Stimulated activated CD8-positive, alpha-beta memory T cell treated with anti-CD3 and anti-CD28 coated beads, Interleukin-15, amount 100 ng/mL, for 1 hour (primary cell): ENCODE results near the gene SLC35B4.
"Not testable (repeated sequence)": the region's sequence is repeated elsewhere in the genome, so short reads cannot be mapped to it uniquely, and the experiment has no call there.

Experiments used
- DNase-seq: peaks from one replicate; pipeline ENCODE4 v3.0.0-alpha.2; 2020; ENCODE audit warnings: low read depth

Gene SLC35B4

DNA sequence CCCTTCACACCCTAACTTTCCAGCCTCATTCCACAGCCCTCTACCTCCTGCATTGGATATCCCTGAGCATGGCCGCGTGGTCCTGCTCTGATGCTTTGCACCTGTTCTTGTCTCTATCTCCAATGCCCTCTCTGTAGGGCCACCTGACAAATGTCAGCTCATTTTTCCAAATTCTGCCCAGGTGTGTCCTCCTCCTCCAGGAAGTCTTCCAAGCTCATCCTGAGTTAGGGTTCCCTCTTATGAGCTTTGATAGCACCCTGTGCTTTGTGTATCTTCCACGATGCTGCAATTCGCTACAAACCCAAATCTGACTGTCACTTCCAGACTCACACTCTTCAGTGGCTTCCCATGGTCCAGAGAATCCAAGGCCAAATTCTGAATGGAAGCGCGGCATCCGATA, 14.7 kb upstream of the SLC35B4 start:
- DNase-seq, result no peak

DNA sequence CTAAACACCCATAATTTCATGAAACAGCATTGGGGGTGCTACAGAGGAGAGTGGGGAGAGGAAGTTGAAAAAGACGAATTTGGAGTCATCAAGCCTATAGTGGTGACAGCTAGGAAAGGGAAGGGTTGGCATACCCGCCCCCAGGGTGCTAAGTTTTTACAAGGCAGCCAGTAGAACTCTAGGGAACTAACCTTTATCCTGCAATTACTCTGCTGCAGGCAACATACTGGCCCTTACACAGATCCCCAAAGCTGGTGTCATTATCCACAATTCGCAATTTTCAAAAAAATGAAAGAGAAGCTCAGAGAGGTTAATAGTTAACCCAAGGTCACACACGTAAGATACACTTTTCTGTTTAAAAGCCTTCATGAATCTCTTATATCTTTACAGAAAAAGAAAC, 14.2 kb upstream of the SLC35B4 start:
- no peak for DNase-seq

DNA sequence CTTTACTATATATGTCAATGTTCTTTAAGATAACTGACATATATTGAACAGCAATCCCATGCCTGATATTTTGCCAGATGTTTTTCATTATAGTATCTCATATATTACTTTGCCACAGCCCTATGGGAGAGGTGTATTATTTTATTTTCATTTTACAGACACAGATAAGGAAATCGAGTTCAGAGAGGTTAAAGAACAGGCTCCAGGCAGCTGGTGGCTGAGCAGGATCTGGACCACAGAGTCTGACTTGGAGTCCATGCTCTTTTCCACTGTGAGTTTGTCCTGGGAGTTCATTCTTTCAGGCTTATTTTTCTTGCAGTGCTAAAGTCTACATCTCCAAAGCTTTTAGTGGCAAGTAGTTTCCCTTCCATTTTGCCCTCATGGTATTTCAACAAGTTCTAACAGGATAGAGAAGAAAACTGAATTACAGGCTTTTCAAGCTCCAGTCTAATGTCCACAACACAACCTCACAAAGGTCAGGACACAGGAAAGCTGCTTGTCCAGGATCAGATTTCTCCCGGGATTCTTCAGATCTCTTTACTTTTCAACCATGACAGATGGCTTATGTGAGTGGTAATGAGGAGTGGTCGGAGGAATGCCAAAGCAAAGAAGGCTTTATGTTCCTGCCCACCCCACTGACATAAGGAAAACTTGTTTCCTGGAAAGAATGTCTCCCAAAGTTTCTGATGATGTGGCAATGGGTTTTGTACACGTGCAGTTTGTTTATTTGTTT, 13.1 kb upstream of the SLC35B4 start:
- no peak for DNase-seq

DNA sequence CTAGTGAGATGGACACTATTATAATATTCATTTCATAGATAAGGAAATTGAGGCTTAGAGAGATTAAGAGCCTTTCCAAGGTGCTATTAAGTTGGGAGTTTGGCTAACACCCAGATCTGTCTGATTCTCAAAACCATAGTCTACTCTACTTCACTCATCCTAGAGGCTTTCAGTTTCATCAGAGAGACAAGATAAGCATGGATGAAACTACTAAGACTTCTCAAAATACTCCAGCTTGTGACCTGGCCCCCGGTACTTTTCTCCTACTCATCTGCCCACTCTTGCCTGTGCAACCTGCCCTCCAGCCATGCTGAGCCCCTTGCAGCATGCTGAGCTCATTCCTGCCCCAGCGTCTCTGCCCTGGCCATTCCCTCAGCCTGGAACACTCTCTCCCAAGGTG, 12.2 kb upstream of the SLC35B4 start:
- DNase-seq, result no peak

DNA sequence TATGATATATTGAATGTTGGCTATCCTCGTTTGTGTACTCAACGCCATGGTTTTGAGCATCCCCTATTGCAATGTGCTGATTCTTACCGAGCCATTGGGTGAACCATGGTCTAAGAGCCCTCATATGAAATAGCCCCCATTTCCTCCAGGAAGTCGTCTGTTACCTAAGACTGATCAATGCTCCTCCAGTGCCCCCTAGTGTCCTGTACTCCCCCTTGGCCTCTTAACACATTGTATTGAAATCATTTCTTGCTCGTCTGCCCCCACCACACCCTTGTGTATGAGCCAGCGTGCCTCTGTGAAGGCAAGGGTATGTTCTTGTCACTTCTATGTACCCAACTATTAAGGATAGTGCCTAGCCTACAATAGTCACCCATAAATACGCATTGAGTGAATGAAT, 11.2 kb upstream of the SLC35B4 start:
- DNase-seq, result peak; percentile 29

DNA sequence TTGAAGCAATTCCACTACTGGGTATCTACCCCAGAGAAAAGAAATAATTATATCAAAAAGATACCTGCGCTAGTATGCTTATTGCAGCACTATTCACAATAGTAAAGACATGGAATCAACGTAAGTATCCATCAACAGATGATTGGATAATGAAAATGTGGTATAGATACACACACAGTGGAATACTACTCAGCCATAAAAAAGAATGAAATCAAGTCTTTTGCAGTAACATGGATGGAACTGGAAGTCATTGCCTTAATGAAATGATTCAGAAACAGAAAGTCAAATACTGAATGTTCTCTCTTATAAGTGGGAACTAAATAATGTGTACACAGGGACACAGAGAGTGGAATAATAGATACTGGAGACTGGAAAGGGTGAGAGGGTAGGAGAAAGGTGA, 7.4 kb upstream of the SLC35B4 start:
- DNase-seq, result no peak

DNA sequence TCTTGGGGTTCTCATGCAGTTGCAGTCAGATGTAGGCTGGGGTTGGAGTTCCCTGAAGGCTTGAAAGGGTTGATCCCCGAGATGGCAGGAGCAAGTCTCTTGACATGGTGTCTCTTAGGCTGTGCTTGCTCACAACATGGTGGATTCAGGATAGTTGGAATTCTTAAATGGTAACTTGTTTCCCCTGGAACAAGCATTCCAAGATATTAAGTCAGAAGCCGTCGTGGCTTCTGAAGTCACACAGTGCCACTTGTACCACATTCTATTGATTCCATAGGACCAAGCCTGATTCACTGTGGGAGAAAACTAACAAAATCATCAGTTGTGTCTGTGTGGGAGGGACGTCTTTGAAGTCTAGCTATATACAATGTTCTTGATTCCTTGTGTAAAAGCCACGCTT, 3.5 kb upstream of the SLC35B4 start:
- no peak for DNase-seq

DNA sequence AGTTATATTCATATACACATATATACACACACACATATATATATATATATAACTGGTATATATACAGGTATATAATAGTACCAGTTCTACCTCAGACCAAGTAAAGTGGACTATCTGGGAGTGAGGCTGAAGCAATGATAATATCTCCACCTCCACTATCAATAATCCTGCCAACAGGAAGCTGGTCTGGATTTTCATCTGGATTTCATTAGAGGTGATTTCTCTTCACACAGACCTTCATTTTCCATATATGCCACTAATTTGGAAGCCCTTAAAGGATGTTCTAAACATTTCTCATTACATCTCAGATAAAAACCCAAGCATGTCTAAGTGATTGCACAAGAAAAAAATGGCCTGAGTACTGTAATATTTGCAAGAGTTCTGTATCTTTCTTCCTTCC, 1.7 kb upstream of the SLC35B4 start:
- no peak for DNase-seq

DNA sequence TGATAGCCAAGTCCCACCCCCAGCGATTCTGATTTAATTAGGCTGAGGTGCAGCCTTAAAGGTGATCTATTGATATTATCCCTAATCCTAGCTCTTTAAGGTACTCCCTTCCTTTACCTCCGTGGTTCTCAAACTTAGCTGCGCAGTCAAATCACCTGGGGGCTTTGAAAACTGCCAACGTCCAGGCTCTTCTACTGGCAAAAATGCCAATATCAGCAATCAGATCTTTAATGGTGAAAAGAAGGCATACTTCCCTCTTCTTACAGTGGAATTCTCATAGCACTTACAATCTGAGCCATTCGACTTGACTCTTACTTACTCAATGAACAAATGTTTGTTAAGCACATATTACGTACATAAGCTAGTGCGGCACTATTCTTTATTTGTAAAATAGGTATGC, 704 bp upstream of the SLC35B4 start:
- DNase-seq, result no peak

DNA sequence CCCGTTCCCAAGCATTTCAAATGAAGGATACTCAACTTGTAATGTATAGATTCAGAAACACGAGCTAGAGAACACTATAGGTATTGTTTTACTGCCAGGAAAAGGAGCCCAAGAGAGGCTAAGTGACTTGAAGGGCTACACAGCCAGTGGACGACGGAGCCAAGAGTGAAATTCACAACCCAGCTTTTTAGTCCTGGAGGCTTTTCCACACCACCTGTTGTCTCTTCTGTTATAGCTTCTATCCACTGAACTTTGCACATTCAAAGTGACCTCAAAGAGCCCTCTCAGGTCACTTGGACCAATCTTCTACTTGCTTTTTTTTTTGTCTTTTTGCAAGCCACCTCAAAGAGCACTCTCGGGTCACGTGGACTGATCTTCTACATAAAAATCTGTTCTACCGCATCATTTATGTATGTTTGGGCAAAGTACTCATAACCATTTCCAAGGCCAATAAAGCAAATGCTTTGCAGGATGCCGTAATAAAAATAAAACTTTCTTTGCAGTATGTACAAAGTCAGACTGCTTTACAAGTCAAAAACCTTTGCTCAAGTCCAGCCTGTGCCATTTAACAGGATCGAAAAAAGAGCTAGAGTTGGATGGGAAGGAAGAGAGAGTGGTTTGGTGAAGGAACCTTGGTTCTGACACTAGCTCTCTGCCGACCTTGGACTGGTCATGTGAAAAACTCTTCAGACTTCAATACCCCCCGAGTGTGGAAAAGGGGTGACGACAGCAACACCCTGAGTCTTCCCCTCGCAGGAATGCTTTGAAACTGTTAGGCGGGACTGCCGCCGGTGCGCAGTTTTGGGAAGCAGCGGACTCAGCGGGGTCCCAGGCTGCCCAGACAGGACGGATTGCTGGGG, 821 bp downstream of the SLC35B4 start:
- DNase-seq, result no peak

DNA sequence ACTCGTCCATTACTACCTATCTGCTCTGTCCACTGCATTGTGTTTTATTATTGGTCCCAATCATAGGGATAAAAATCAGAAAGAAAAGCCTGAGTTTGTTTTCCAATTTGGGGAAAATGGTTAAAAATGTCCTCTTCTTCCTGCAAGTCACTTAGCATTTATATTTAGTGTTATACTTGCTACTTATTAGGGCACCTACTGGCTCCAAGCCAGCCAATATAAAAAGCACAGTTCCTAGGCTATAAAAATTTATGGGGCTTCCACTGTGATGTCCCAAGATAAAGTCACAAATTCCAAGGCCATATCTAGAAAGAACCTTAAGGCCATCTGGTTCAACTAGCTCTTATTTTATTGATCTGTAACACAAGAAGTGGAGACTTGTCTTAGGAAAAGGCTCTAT, 3.2 kb downstream of the SLC35B4 start:
- no peak for DNase-seq

DNA sequence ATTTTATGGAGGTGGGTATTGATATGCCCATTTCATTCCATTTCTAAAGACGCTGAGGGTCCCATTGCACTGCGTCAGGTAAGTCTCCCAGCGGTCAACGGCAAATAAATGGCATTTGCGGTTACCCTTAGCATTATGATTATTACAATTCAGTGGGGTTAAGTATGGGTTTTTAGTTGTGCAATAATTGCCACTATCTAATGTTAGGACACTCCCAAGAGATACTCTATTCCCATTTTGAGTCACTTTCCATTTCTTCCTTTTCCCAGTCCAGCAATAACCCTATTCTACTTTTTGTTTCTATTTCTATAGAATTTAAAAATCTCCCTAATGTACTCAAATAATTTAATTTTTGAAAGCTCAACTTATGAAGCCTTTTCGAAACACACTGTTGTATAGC, 4.0 kb downstream of the SLC35B4 start:
- DNase-seq, result no peak

DNA sequence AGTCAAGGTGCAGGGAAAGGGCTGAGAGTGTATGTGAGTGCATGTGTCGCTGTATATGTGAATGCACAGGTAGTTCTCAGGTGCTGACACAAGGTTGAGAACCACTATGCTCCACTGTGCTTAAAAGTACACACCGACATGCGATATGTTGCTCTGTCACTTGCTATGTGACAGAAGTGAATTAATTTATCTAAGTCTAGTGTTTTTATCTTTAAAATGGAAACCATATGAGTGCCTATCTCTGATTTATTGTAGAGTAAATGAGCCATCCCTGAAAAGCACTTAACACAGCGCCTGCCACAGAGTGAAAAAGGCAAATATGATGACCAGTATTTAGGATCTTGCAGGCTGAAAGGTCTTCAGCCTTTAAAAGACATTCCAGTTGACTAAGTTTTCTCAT, 4.9 kb downstream of the SLC35B4 start:
- DNase-seq, result no peak

DNA sequence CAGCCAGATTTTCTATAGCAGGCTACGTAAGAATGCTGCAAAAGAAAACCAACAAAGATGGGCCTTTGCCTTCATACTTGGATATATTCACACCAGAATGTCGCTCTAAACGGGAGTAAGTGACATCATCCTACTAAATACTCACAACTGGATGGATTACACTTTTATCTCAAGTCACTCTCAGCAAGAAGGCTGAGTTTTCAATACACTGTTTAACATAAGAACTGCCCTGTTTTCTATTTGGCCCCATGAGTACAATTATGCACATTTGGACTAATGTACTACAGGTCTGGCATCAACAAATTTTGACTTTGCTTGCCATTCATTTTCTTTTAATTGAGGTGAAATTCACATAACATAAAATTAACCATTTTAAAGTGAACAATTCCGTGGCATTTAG, 8.2 kb downstream of the SLC35B4 start:
- no peak for DNase-seq

DNA sequence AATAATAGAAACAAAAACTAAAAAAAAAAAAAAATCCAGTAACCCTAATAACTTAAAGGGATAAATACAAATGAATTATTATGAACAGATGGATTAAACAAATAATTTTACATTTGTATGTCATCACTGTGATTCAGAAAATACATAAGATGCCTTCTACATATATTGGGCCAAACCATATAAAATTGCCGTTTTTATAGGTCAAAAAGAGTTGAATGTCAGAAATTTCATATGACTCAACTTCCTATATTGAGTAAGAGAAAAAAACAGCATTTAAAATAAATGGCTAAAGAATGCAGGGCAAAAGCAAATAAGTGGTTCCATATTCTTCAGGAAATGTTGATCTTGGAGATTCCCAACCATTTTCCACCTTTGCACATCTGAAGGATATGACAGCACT, 9.4 kb downstream of the SLC35B4 start:
- no peak for DNase-seq

DNA sequence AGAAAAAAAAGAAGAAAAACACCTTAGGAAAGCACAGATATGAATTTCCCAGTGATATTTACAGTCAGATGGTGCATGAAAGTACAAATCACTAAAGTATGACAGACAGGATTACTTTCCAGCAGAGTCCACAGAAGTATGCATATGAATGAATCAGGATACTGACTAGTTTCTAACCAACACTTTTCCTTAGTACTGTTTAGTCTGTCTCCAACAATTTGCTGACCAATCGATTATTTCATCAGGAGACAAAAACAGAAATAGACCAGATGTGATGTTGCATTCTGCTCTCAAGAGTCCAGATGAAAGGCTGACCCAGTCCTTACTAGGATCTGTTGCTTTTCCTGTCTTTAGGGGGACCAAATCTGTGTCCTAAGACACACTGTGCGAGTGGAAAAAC, 14.6 kb downstream of the SLC35B4 start:
- no peak for DNase-seq

DNA sequence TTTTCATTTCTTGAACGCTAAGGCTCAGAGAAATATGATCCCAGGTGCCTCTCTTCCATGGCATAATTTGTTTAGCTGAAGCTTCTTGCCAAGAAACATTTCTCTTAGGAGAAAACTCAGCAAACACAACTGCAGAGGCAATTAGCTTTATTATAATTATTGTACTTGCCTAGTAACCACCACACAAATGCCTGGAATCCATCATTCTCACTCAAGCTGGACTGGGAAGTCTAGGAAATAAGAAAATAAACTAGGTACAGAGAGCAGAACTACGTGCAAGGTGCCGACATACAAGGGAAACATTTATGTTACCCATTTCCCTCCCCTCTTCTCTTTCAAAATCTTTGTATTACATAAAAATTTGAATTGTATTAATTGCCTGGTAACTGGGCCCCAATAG, 15.1 kb downstream of the SLC35B4 start:
- DNase-seq, result no peak

DNA sequence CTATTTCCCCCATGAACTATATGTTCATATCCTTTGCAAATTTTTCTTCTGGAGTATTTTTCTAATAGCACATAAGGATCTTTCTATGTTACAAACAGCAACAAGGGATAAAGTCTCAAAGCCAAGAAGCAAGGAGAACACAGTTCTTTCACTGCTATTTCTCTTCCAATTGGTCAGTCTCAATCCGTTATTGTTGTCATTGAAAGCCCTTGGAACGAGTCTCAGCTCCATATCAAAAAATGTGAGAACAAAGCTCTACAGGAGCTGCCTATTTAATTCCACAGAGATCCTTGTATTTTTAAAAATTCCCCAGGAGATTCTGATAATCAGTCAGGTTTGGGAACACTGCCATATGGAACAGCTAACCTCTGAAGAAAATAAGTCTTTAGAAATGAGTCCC, 15.7 kb downstream of the SLC35B4 start:
- DNase-seq, result no peak

DNA sequence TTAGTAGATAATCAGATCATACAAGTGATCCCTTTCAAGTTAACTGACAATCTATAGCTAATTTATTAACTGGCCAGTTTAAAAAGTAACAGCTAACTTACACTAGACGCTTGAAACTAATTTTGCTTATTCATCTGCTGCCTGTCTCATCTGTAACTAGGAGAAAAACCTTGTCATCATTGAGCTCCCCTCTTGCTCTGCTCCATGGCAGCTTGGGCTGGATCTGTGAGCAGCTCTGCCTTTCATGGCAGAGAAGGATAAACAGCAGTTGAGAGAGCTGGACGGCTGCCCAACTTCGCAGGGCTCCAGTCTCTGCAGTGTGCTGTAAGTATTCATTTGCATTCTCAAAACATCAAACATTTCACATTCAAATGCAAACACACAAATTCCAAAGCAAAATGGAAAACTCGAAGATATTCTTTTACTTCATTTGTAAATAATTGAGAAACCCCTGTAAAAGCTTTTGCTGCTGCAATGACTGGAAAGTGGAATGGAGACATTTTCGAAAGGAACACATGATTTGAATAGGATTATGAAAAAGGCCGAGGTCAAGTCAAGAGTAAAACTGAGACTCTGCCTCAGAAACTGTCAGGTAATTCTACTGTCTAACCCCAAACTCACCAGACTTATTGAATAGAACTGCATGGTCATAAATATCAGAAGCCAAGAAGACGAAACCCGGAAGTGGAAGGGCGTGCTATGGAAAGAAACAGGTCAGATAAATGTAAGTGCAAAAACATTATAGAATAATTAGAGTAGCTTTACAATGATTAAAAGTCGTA, 17.6 kb downstream of the SLC35B4 start:
- no peak for DNase-seq

DNA sequence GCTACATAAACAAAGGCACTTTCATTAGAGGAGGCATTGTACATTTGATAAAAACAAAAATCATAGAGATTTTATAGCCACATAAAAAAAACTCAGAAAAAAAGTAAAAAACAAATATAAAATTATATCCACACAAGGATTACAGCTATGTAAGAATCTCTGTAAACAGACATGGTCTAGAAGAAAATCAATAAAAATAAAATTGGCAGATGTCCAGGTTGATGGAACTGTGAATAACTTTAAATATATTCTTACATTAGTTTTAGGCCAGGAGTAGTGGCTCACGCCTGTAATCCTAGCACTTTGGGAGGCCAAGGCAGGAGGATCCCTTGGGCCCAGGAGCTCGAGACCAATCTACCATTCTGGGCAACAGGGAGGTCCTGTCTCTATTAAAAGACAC, 19.2 kb downstream of the SLC35B4 start:
- no peak for DNase-seq

DNA sequence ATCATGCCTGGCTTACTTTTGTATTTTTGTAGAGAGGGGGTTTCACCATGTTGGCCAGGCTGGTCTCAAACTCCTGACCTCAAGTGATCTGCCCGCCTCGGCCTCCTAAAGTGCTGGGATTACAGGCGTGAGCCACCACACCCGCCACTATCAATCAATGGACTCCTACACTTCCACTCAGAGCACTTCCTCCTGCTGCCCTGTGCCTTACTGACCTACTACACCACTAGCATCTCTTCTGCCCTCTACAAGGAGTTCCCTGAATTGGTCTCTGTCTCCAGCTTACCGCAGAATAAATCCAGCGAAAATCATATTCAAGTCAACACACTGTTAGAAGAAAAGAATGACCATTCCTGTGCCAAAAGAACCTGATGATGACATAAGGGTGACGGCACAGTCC, 20.7 kb downstream of the SLC35B4 start:
- not testable (repeated sequence) for DNase-seq

DNA sequence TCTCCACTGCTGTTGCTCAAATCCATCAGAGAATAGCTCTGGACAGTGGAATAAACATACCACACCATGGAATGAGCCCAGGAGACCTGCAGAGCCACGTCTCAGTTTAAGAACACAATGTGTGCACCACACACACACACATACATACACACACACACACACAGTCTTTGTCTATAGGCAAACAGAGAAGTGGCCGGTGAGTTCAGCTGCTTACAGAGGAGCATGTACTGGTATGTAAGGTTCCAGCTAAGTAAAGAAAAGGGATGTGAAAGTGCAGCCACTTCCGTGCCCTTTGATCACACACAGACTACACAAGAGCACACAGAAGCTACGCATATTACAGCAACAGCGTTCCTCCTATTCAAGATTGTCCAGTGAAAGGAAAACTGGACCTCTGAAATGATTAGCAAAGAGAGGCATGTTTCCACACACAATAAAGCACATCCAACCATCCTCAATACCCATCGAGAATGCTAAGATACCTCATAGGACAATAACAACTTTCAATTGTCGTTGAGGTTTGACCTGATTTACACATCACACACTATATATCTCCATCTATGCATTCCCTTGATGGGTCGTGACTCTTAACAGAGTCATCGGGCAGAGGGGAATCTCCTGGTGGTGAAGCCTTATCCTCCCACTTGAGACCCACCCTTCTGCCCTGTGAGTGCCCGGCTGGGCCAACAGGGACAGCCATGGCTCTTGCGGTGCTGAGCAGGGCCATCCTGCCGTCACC, 23.6 kb downstream of the SLC35B4 start:
- DNase-seq, result no peak
